ENCODE measurements around the gene TICRR.

Gene TICRR

DNA sequence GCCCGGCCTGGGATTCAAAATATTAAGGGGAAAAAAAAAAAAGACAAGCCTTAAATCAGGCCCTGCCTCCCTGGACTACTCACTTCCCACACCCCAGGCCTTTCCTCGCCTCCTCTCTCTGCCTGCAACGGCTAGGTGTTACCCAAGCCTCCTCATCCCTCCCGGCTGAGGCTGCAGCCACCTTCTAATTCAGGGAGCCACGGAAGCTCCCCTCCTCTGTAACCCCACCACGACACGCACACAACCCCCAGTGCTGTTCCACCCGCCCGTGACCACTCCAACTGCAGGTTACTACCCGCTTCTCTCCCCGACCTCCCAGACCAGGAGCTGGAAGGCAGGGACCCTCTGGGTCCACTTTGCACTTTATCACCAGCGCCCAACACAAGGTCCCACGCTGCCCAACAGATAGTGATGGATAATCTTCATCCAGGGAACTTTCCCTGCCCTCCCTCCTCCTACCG lies 79.1 kb downstream of the TICRR start:
- no peak for DNase-seq (ENCODE audit: low spot score)

DNA sequence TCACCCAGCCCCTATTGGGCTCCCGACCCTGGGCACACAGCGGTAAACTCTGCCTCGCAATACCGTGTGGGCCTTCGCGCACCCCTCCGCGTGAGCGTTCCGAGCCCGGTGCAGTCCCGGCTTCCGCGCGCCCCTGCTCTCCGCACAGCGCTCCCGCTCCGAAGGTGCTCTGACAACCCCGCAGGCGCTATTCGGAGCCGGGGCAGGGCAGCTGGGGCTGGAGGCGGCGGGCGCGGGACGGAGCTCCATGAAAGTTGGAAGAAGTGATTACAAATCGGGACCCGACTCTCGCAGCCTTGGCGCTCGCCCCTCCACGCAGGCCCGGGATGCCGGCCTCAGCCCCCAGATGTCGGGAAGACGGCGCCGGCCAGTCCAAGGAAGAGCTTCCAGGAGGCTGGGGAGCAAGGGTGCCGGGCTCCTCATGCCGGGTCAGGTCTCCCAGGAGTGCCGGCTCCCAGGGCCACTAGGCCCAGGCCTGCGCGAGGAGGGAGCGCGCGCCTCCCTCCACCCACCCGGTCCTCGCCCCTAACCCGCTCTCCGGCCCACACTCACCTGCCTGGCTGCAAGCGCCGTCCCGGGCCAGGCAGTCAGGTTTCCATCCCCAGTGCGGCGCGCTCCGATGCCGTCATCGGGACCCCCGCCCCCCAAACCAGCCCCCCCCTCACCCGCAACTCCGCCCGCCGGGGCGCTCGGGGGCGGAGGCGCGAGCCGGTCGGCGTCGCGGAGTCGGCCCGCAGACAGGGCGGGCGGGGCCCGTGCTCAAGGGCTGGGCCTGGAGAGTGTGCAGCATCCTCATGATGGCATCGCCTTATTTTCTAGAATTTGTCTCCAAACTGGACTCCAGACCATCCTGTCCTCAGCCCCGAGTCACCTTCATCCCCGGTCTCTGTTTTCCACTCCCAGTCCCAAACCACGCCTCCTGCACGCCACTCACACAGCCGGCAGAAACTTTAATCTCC lies 79.9 kb downstream of the TICRR start, which contains the start of gene KIF7:
KIF7 (minus strand) TSS at position 621 of the 959 bp plus-strand sequence. CDS start 2,537 bp downstream, outside the sequence.
- DNase-seq (ENCODE audit: low spot score) = no peak

DNA sequence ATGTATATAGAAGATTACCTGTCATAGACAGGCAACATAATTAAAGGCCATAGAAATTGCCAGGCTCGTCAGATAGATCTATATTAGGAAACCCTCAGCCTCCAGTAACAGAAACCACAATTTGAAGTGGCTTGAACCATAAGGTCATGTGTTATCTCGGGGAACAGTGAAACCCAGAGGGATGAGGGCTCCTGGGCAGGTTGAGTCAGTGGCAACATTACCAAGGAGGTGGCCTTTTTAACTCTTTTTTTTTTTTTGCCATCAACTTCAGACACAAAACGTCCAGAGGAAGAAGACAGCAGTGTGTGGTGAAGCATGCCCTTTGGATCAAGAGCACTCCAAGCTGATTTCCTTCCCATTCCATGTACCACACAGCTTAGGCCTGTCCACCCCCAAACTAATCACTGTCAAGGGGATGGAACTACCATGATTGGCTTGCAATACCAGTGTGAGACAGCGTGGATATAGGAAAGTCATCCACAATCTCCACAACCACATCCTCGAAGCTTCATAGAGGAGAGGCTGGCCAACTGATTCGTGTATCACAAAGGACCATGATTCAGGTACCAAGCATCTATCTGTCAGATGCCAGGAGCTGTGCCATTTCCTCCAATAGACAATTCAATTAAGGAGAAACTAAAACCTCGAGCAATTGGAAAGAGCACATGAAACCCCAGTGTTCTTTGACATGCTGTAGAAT lies 81.0 kb downstream of the TICRR start:
- DNase-seq (ENCODE audit: low spot score) = no peak

DNA sequence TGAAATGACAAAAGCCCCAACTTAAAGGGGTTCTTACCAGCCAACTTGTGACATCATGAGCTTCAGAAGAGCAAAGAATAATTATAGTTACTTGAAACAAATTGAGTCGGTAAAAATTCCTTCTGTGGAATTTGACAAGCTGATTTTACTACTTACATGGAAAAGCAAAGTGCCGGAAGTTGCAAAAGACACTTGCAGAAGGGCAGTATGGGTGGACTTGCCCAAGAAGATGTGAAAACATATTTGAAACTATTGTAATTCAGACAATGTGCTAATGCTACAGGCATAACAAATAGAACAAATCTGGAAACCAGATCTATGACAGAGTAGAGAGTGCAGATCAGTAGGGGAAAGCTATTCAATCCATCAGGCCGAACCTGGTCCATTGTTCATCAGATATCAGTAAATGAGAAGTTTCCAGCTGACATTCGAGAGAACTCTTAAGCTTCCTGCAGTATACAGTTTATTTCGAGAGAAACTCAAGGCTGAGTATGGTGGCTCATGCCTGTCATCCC lies 82.5 kb downstream of the TICRR start:
- DNase-seq (ENCODE audit: low spot score) = no peak

DNA sequence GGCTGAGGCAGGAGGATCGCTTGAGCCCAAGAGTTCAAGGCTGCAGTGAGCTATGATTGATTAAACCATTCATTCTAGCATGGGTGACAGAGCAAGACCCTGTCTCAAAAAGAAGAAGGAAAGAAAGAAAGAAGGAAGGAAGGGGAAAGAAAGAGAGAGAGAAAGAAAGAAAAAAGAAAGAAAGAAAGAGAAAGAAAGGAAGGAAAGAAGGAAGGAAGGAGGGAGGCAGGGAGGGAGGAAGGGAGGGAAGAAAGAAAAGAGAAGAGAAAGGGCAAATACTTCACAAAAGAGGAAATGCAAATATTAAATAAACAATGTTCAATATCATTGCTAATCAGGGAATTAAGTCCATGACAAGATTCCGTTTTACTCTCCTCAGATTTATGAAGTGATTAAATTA lies 84.0 kb downstream of the TICRR start:
- DNase-seq (ENCODE audit: low spot score) = no peak

DNA sequence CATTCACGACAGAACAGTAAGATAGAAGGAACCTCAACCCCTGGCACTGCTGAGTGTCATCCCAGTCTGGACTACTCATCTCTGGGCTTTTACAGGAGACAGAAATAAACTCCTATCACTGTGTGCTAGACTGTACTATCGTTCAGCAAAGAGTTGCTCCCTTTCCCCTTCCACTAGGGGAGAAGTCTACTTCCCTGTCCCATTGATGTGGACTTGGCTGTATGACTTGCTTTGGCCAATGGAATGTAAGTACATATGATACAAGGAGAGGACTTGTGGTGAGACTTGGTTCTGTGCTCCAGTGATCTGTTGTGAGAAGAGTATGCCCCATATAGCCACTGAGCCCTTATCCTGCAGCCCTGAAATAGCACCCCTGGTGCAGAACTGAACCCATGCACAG lies 85.3 kb downstream of the TICRR start:
- no peak for DNase-seq (ENCODE audit: low spot score)

DNA sequence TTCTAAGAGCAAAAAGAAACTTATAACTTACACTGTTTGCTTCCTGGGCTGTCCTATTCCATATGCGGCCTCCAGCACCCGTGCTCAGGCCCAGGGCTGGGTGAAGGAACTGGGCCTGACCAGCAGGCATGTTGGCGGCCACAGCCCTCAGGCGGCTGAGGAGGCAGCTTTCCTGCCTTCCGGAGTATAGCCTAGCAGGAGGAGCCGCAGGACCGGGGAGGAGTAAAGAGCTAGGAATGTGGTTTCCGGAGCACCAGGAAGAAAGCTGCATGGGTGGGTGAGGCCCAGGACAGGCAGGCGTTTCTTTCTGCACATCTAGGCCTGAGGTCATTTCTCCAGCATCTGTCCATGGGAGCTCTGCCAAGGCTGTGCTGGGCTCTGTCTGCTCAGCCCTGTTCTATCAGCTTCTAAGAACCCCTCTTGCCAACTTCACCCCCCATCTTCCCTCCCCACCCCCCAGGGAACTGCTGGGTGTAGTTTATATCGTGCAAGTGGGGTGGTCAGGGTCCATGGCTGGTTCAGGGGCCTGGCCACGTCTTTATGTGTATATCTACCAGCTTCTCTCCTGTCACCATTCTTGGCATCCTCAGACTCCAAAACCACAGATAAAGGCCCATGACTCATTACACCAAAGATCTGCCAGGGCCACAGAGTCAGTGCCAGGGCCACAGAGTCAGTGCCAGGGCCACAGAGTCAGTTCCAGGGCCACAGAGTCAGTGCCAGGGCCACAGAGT lies 87.8 kb downstream of the TICRR start:
- DNase-seq (ENCODE audit: low spot score) = no peak

DNA sequence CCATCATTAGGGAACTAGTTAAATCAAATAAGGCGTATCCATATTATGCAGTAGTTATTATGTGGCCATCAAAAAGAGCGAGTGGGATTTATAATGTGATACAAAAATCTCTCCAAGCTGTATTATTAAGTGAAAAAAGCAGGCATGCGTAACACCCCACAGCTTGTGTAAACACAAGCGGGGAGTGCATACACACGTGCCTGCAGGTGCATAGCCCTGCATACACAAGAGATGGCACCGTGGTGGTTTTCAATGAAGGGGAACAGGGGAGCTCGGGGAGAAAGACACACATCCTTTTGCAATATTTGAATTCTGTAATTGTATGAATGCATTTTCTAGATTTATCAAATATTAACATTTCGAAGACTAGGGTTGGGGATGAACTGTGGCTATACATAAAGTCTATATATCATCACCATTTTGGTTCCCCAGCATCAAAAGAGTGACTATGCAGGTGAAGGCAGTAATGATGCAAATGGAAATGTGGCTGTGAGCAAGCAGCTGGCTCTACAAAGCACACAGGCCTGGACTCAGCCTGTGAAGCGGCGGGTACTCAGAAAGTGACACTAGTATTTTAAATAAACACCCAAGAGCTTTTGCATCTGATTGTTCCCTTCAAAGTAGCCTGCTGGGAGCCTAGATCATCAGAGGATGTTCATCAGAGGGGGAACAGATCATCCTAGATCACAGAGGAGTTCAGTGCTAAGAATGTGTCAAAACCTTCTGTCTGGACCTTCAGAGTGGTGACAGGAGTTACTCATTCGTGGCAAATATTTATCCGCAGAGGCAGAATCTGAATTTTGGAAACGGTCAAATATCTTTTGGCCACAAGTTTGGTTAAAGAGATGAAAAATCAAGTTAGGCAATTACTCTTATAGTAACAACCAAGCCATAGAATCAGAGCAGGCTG lies 89.4 kb downstream of the TICRR start:
- no peak for DNase-seq (ENCODE audit: low spot score)

DNA sequence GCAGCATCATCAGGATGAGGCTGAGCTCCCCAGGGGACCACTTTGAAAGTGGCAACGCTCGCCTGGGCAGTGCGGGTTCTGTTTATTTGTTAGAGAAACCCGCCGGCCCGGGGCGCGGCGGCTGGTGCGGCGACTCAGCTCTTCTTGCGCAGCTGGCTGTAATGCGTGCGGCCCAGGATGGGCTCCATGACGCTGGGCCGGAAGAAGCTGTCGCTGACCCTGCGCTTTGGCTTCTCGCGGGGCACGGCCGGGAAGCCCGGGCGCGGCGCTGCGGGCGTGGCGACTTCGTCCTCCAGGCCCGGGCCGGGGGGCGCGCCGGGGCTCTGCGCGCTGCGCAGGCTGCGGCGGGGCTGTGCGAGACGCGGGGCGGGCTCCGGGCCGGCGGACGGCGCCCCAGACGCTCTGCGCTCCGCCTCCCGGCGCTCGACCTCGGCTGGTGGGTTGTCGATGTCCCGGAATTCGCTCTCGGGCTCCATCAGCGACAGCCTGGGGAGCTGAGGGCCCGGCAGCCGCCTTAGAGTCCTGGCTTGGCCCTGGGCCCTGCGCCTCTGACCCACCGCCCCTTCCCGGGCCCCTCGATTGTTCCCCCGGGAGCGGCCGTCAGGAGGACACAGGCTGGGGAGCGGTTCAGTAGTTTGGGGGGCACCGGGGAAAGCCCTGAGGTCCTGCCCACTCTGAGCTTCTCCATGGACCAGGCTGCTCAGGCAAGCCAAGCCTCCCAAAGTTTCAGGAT lies 90.3 kb downstream of the TICRR start:
- DNase-seq (ENCODE audit: low spot score) = no peak

DNA sequence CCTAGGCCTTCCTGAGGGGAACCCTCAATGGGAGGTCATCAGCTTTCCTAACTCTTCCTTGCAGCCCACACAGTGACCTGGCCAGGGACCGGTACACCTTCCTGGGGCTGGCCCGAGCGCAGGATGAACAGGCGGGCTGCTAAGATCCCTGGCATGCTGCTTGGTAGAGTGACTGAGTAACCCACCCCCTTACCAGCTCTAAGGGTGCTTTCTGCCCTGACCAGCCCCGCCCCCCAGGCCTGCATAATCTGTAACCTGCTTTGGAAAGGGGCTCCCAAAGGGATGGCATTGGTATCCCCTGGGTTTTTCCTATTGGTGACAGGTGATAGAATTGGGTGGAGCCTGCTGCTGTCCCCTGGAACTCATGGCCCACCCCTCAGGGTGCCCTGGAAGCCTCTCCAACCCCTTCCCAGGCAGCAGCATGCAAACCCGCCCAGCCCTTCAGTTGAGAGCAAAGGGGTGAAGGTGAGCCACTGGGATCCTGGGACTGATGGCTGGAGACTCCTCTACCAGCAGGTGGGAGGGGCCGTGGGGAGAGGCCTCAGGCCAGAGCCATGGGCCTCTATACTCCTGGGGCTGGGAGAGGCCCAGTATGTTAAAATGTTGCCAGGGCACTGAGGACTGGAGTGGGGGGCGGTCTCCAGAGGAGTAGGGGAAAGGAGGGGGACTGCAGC lies 91.1 kb downstream of the TICRR start:
- DNase-seq (ENCODE audit: low spot score) = no peak

DNA sequence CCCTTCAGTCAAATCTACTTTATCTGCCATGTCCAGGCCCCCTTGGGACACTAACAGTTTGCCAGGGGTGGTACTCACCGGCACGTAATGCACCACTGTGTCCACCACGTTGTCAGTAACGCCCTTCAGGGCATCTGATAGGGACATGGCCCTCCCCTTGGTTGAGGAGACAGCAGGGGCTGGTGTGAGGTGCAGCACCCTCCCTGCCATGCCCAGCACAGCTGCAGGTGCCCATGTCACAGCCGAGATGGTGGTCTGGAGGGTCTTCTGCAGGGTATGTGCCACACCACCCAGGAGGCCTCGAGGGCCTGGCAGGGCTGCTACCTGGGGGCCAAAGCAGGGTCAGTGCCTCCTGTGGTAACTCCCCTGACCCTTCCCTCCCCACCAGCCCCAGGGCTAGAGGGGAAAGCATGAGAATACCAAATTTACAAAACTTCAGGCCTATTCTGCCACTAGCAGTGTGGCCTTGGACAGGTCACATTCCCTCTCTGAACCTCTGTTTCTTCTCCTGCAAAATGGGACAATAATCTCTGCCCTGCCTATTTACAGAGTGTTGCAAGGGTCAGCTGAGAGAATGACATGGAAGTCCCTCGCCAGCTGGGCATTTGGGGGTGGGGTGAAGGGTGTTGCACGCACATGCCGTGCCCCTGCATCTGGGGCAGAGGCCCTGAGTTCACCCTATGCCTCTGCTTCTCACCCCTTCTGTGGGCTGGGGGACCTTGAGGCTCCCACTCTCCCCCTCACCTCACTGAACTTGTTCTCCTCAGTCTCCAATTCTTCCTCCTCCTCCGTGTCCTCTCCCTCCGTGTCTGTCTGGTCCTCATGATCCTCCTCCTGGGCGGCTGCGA lies 91.8 kb downstream of the TICRR start:
- DNase-seq (ENCODE audit: low spot score) = no peak

DNA sequence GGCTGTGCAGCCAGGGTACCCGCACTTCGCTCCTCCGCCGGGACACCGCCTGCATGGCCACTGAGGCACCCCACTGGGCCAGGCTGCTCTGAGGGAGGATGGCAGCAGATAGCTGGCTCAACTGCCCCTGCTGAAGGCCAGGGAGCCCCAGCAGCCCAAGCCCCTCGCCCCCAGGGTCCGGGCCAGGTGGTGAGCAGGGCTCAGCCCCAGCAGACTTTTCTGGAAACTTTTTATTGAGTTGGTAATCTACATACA lies 92.4 kb downstream of the TICRR start:
- no peak for DNase-seq (ENCODE audit: low spot score)

DNA sequence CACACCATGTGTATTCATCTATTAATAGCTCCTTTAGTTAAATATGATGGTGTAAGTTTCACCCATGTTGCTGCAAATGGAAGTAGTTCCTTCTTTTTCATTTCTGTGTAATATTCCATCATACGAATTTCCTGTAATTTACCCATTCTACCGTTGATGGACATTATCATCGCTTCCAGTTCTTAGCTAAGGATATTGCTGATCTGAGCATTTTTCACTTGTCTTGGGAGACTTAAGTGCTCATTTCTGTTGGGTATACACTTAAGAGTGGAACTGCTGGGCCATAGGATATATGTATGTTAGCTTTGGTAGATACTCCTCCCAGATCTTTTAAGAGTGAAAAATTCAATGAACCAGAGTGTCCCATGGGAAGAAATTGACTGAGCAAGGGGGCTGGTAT lies 92.9 kb downstream of the TICRR start:
- DNase-seq (ENCODE audit: low spot score) = no peak

DNA sequence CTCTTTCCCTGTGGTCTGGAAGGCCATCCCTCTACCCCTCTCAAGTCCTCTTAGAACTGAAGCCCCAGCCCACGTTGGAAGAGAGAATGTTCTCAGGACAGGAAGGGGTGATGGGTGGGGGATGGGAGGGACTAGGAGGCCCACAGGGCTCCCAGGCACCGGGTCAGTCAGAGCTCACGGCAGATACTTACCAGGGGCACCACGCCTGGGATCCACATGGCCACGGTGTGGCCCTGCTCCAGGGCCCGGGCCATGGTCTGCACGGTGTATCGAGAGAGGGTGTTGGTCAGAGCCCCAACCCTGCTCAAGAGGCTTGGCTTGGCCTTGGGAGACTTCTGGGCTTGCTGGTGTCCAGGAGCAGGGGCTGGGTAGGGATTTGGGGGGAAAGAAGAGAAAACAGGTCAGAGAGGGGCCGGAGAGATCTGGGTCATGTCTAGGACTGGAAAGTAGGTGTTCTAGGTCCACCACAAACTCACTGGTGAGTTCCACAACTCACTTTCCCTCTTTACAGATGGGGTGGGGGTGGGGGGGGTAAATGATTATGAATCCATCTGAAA lies 94.1 kb downstream of the TICRR start:
- no peak for DNase-seq (ENCODE audit: low spot score)

DNA sequence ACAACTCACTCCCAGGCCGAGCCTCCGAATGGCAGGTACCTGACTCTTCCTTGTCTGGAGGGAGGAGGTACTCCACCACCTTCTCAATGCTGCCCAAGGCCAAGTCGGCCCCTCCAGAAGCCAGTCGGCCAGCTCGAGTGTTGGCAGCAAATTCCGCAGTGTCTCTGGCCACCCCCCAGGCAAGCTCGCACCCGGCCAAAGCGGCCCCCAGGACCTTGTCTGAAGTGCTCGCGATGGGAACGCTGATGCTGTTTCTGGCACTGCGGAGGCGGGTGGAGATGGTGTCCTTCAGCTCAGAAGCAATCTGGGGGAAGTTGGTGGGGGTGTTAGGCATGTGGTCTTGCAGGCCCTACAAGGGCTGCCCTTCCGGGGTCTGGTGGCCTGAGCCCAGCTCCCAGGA lies 94.7 kb downstream of the TICRR start:
- DNase-seq (ENCODE audit: low spot score) = no peak

DNA sequence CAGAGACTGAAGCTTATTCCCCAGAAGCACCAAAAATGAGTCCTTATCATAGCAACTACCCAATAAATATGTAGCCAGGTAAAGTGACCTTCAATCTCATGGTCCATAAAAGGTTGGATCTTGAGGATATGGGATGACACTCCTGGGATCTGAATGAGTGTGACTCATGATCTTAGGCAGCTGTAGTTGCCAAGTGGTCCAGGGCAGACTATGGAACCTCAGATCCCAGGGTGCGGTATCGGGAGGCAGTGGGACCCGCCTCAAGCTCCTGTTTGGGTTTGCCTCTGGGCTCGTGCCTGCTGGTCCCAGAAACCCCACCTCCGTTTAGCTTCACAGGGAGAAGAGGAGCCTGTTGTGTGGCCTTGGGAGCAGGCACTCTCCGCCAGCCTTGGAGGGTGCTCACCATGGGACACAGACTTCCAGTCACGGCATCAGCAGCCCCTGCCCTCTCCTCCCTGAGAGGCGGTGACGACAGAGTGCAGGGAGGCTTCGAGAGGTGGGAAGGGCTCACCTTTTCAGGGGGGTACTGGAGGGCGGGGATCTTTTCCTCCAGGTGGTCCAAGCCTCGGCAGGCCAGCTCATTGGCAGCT lies 95.8 kb downstream of the TICRR start:
- no peak for DNase-seq (ENCODE audit: low spot score)

DNA sequence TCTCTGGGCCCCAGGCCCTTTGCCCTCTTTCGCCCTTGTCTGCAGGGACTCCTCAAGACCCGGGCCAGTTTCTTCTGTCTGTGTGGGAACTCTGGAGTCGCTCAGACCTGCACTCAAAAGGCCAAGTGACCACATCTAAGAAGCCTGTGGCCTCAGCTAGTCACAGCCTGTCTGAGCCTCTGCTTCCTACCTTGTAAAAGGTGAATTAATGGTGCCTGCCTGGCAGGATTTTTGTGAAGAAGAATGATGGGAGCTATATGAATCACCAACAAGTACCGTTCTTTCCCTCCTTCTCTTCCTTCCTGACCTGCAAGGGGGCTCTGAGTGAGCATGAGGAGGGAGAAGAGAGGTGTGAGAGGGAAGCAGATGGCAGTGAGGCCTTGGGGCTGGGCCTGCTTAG lies 96.4 kb downstream of the TICRR start:
- no peak for DNase-seq (ENCODE audit: low spot score)

Measured in putamen (tissue), 1 donor.